ENCODE measurements around the gene ZBTB32.
"Not testable (repeated sequence)": the region's sequence is repeated elsewhere in the genome, so short reads cannot be mapped to it uniquely, and the experiment has no call there.

Gene ZBTB32

GRCh38 chr19:35720163-35720524 is 15.8 kb downstream of the ZBTB32 start:
- no peak for DNase-seq (ENCODE audit: low read depth in 3 of 3, low spot score in 1 of 3)

- no peak for DNase-seq (ENCODE audit: low read depth in 3 of 3, low spot score in 1 of 3)
Measured at GRCh38 chr19:35720648-35721047, 16.3 kb downstream of the ZBTB32 start.

- DNase-seq (ENCODE audit: low read depth in 3 of 3, low spot score in 1 of 3): no peak
Measured at GRCh38 chr19:35721374-35721773, 17.0 kb downstream of the ZBTB32 start.

GRCh38 chr19:35722461-35722860 is 18.1 kb downstream of the ZBTB32 start:
- DNase-seq (ENCODE audit: low read depth in 3 of 3, low spot score in 1 of 3): no peak

GRCh38 chr19:35722897-35723296 is 18.5 kb downstream of the ZBTB32 start:
- no peak for DNase-seq (ENCODE audit: low read depth in 3 of 3, low spot score in 1 of 3)

GRCh38 chr19:35723671-35724070 is 19.3 kb downstream of the ZBTB32 start:
- DNase-seq (ENCODE audit: low read depth in 3 of 3, low spot score in 1 of 3): no peak

- not testable (repeated sequence) for DNase-seq (ENCODE audit: low read depth in 3 of 3, low spot score in 1 of 3)
Measured at GRCh38 chr19:35724132-35724531, 19.8 kb downstream of the ZBTB32 start.

- no peak for DNase-seq (ENCODE audit: low read depth in 3 of 3, low spot score in 1 of 3)
Measured at GRCh38 chr19:35724560-35724959, 20.2 kb downstream of the ZBTB32 start.

GRCh38 chr19:35725216-35725861 is 21.0 kb downstream of the ZBTB32 start:
- DNase-seq (ENCODE audit: low read depth in 3 of 3, low spot score in 1 of 3): no peak

- DNase-seq (ENCODE audit: low read depth in 3 of 3, low spot score in 1 of 3): no peak
Measured at GRCh38 chr19:35727053-35727955, 22.9 kb downstream of the ZBTB32 start.

- no peak for DNase-seq (ENCODE audit: low read depth in 3 of 3, low spot score in 1 of 3)
Measured at GRCh38 chr19:35727956-35728706, 23.8 kb downstream of the ZBTB32 start.

GRCh38 chr19:35729021-35729420 is 24.7 kb downstream of the ZBTB32 start:
- no peak for DNase-seq (ENCODE audit: low read depth in 3 of 3, low spot score in 1 of 3)

- DNase-seq (ENCODE audit: low read depth in 3 of 3, low spot score in 1 of 3): no peak
Measured at GRCh38 chr19:35729763-35730162, 25.4 kb downstream of the ZBTB32 start.

GRCh38 chr19:35730326-35730725 is 26.0 kb downstream of the ZBTB32 start:
- no peak for DNase-seq (ENCODE audit: low read depth in 3 of 3, low spot score in 1 of 3)

- DNase-seq (ENCODE audit: low read depth in 3 of 3, low spot score in 1 of 3): no peak
Measured at GRCh38 chr19:35731353-35731752, 27.0 kb downstream of the ZBTB32 start.

GRCh38 chr19:35731779-35732405 is 27.5 kb downstream of the ZBTB32 start:
- no peak for DNase-seq (ENCODE audit: low read depth in 3 of 3, low spot score in 1 of 3)

GRCh38 chr19:35732540-35733179 is 28.3 kb downstream of the ZBTB32 start:
- DNase-seq (ENCODE audit: low read depth in 3 of 3, low spot score in 1 of 3): no peak

- DNase-seq (ENCODE audit: low read depth in 3 of 3, low spot score in 1 of 3): no peak
Measured at GRCh38 chr19:35733180-35734125, 29.1 kb downstream of the ZBTB32 start.

GRCh38 chr19:35734273-35734672 is 29.9 kb downstream of the ZBTB32 start:
- DNase-seq (ENCODE audit: low read depth in 3 of 3, low spot score in 1 of 3): no peak

- DNase-seq (ENCODE audit: low read depth in 3 of 3, low spot score in 1 of 3): no peak
Measured at GRCh38 chr19:35734889-35735288, 30.5 kb downstream of the ZBTB32 start.

Data from stimulated activated CD4-positive, alpha-beta T cell treated with anti-CD3 and anti-CD28 coated beads, TNF-alpha, amount 100 ng/mL, for 1 hour (primary cell).